NOMO-1 (cell line): ENCODE data around the gene OR52K1.

Source experiments
- DNase-seq, 2 experiments: peaks; one replicate each; lab custom pipeline; 2025; ENCODE audit not compliant: unreplicated experiment in 2 of 2; lab: John Stamatoyannopoulos, UW

OR52K1 gene

GRCh38 chr11:4482445-4482844 is at the start of gene OR52K1:
Gene OR52K1 (plus strand): TSS chr11:4482646. CDS start chr11:4488901, 6,255 bp downstream.
- peak; percentile 34 to 68 for DNase-seq

- peak in 1 of 2 experiments; percentile 71 for DNase-seq
These were observed 48.6 kb upstream of the OR52K1 start for GRCh38 chr11:4433856-4434255.

DNA sequence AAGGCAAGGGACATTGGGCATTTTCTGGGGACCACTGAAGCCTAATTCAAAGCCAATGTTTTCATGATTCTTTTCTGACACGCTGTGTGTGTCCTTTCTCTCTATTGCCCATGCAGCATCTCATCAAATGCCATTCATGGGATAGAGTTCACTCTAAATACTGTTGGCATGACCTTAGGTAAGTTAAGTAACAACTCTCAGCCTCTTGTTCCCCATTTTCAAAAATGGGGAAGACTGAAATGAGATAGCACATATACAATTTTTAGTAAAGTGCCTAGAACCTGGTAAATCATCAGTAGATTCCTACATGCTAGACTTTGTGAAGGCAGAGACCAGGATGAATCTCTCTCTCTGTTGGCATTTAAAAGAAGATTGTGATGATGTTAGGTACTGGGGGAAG is 46.0 kb upstream of the OR52K1 start:
- DNase-seq, result peak in 1 of 2 experiments; percentile 29

DNA sequence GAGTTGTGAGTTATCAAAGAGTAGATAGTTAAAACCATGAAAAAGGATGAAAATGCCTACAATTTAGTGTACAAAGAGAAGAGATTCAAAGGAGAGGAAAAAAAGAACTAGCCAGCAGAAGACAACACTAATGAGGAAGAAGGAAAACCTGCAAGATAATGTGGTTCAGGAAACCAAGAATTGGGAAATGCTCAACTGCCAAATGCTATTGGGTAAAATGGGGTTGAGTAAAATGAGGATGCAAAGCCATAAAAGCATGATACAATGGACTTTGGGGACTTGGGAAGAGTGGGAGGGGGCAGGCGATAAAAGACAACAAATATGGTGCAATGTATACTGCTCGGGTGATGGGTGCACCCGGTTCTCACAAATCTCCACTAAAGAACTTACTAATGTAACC is 40.9 kb upstream of the OR52K1 start:
- peak; percentile 80 for DNase-seq

GRCh38 chr11:4443232-4443891 is 39.1 kb upstream of the OR52K1 start:
- DNase-seq, result no peak

DNA sequence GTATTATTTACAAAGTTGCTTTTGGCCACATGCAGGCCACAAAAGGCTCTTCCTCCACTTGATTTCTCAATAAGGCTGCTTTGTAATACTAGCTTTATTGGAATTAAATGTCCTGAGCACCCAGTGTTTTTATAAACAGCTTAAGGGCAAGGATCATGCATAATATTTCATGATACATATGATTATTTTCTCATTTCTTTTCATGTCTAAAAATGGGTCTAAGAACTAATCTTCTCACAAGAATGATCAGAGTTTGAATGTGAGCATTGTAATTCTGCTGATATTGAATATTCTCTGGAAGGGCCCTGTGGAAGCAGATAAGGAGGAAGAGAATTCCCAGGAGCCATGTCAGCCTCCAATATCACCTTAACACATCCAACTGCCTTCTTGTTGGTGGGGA is 33.5 kb upstream of the OR52K1 start, which contains the start of gene OR52K2:
OR52K2 (plus strand) TSS at position 301 of the 400 bp plus-strand sequence; CDS start at position 346, 45 bp downstream.
- DNase-seq, result no peak

DNA sequence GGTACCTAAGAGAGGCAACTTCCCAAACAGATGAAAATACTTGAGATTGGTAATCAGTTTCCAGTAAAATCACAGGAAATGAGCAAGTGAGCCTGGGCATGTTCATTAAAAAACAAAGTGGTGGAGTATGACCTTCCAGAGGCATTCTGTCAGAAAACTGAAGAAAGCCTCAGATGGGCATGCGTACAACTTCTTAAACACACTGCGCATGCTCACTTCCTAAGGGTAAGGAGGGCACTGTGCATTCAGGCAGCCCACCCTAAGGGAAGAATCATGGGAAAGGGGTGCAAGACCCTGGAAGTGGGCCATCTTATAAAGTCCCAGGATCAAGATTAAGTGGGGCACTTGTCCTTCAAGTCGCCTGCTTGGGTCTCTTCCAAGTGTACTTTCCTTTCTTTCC is 29.3 kb upstream of the OR52K1 start:
- DNase-seq, result no peak

DNA sequence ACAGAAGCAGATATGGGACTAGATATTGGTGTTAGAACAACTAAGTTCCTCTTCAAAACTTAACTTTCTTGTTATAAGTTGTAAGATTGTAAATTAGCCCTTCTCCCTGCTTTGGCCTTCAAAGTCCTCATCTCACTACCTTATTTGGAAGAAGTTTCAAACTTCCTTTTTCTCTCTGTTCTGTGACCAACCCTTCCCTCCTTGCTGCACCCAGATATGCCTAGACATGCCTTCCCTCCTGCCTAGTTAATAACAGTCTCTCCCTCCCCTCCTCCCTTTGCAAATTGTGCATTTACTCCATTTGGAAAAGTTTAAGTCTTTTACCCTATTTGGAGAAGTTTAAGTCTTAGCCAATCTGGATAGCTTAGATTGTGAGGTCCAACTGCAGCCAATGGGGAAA is 28.4 kb upstream of the OR52K1 start:
- DNase-seq, result peak in 1 of 2 experiments; percentile 8

- DNase-seq, result peak; percentile 93 to 96
These were observed 27.0 kb upstream of the OR52K1 start for GRCh38 chr11:4455419-4455818.

- DNase-seq, result peak; percentile 76 to 89
These were observed 22.9 kb upstream of the OR52K1 start for GRCh38 chr11:4459500-4459899.

DNA sequence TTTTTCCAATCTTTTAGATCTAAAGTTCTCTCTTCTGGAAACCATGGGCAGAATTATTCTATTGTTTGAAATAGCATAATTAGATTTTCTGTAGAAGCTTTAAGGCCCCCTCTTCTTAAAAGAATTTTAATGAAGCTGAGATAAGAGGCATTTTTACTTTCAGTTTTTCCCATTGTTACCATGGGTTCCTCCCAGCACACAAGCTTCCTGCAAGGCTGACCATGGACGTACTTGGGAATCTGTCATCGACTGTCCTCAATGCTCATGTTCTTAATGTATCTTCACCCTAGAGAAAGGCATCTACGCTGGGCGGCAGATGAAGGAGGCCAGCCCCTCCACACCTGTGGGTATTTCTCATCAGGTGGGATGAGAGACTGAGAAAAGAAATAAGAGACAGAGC is 22.3 kb upstream of the OR52K1 start:
- DNase-seq, result no peak

- no peak for DNase-seq
These were observed 18.0 kb upstream of the OR52K1 start for GRCh38 chr11:4464216-4465159.

DNA sequence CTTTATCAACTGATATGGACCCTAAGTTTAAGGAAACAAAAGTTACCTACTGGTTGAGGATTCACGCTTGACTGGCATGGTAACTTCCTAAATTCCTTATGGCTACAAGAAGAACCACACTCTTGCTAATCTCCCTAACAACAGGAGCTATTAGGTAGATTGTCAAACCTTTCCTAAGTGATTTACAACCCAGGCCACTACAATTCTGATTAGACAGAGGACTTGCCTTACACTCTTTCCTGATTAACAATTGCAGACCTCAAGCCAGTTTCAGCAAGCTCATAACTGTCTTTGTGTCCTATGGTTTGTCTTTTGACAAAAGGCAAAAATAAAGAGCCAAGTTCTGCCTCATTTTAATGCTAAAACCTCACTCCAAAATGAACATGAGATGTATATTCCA is 17.0 kb upstream of the OR52K1 start:
- no peak for DNase-seq

DNA sequence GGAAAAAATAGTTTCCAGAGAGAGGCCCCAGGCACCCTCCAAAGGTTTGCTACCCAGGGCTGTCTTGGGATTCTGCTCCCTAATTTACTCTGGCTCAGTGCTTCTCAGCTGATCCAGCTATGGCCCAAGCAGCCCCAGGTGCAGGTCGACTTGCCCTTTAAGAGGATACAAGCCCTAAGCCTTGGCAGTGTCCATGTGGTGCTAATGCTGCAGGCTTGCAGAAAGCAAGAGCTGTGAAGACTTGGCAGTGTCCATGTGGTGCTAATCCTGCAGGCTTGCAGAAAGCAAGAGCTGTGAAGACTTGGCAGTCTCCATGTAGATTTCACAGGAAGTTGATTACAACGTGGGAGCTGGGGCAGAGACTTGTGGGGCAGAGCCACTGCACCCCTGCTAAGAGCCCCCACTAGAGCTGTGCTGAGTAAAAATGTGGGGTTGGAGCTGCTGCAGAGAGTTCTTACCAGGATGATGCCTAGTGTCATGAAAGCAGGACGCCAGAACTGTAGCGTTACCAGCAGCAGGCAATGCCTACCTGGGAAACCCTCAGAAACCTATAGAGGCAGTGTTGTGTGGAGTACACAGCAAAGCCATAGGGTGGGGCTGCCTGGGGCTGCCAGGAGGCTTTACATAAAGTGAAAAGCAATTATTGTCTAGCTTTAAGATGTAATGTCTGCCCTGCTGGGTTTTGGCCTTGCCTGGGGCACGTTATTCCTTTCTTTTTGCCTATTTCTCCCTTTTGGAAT is 16.1 kb upstream of the OR52K1 start:
- no peak for DNase-seq

- DNase-seq, result peak in 1 of 2 experiments; percentile 42
These were observed 15.5 kb upstream of the OR52K1 start for GRCh38 chr11:4466871-4467442.

GRCh38 chr11:4467811-4468606 is 14.4 kb upstream of the OR52K1 start:
- peak; percentile 61 to 67 for DNase-seq

GRCh38 chr11:4479644-4480043 is 2.8 kb upstream of the OR52K1 start:
- no peak for DNase-seq

GRCh38 chr11:4480577-4481239 is 1.7 kb upstream of the OR52K1 start:
- DNase-seq, result no peak

DNA sequence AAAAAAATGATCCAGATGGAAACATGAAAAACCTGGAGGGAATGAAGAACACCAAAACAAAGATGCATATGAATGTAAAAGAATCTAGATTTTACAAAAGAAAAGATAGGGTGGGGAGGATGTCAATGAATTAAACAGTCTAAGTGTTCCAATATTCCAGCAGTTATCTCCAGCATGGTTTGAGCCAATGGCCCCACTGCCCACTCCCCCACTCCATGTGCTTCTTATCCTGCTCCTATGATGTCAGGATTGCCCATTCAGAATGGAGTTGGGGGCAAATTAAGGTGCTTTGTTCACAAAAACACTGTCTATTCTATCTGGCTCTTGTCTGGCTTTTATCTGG is 1.2 kb upstream of the OR52K1 start:
- no peak for DNase-seq
